Measurements from ENCODE around the gene NT5DC4. TPM values are rescaled to one million over a fixed set of nuclear protein-coding genes. Genes with fewer than 3 reads are reported as not detected.
A peak's percentile ranks its signal among the peaks of the same experiment; 100 is the strongest.

NT5DC4 gene
- total RNA-seq, 1 donor = not detected

DNA sequence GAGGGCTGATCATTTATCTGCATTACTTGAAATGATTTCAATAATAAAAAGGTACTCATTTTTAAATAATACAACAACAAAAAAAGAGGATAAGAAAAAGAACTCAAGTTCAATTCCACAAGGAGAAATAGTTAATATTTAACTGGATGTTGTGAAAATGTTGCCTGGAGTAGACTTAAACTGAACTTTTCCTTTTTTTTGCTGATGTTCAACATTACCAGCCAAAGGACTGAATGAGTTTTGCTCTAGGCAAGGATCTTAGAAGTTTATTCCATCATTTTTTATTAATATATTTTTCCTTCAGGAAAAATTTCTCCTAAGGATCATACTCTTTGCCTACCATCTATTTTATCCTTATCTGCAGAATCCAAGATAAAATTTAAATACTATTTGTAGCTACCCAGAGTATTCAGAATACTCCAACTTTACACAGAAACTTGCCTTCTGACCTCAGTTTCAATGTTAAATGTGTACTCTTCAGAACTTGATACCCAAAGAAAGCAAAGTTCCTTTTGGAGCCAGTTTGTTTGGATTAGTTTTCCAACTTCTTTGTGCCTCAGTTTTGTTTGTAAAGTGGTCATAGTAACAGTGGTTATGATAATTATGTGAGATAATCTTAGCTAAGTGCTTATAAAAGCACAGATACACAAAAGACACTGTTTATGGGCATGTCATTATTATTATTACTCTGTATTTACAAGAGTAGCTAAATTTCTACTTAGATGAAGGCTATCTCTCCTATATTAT lies 30.8 kb downstream of the NT5DC4 start:
- no peak overlapping the region for H3K4me3 ChIP-seq (ENCODE audit: low read depth, low read length)
- TF ChIP-seq, protein P1, sequence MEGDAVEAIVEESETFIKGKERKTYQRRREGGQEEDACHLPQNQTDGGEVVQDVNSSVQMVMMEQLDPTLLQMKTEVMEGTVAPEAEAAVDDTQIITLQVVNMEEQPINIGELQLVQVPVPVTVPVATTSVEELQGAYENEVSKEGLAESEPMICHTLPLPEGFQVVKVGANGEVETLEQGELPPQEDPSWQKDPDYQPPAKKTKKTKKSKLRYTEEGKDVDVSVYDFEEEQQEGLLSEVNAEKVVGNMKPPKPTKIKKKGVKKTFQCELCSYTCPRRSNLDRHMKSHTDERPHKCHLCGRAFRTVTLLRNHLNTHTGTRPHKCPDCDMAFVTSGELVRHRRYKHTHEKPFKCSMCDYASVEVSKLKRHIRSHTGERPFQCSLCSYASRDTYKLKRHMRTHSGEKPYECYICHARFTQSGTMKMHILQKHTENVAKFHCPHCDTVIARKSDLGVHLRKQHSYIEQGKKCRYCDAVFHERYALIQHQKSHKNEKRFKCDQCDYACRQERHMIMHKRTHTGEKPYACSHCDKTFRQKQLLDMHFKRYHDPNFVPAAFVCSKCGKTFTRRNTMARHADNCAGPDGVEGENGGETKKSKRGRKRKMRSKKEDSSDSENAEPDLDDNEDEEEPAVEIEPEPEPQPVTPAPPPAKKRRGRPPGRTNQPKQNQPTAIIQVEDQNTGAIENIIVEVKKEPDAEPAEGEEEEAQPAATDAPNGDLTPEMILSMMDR (IDR thresholded peaks at IDR 0.05; ENCODE audit: insufficient read depth, low read length) = no peak
- DNase-seq (ENCODE audit: low read depth) = no peak

DNA sequence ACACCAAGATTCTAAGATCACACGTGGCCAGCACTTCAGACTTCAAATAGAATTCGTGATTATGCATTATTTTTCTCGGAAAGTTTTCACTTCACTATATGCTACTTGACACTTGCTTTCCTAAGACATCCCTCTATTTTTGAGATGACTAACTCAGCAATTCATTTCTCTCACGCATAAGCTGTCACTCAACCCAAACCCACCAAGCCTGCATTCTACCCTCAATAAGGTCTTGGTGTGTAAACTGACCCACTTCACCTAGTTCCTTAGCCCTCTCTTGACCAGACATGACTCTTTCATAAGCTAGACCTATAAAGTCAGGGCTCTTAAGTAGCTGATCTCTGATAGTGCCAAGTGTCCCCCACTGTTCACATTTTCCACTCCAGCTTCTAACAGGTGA lies 31.8 kb downstream of the NT5DC4 start:
- H3K4me3 ChIP-seq (ENCODE audit: low read depth, low read length) = no peak overlapping the region
- DNase-seq (ENCODE audit: low read depth) = no peak
- TF ChIP-seq, protein P1 (IDR thresholded peaks at IDR 0.05; ENCODE audit: insufficient read depth, low read length) = no peak

DNA sequence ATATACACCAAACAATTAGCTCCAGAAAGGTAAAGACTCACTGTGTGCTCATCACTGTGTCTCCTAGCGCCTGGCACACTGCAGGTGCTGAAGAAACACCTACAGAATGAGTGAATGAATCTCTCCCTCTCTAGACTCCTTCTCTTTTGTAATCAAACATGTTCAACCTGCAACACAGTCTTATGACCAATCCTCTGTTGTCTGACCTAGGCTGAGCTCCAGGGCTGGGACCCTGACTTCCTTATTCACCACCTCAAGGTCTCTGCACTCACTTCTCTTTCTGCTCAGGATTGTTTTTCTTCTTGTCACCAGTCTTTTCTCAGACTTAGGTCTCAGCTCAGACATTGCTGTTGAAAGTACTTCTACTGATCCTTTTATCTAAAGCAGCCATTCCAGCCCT lies 33.7 kb downstream of the NT5DC4 start:
- TF ChIP-seq, protein P1 (IDR thresholded peaks at IDR 0.05; ENCODE audit: insufficient read depth, low read length) = no peak
- DNase-seq (ENCODE audit: low read depth) = no peak
- no peak overlapping the region for H3K4me3 ChIP-seq (ENCODE audit: low read depth, low read length)

DNA sequence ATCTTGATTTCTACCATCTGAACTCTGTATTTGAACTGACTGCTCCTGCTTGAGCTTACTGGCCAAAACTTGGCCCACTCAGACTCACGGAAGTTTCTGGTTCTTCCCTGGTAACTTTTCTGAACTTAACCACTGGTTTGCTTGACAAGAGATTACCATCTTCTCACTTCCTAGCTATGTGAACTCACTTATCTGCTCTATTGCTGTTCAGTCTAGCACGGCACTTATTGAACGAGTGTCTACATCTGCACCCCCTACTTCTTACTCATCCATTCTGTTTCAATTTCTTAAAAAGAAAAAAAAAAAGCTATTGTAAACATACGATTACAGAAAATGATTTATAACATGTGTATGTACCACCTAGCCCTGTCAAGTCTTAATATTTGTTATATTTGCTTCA lies 34.6 kb downstream of the NT5DC4 start:
- TF ChIP-seq, protein P1 (IDR thresholded peaks at IDR 0.05; ENCODE audit: insufficient read depth, low read length) = no peak
- no peak for DNase-seq (ENCODE audit: low read depth)

DNA sequence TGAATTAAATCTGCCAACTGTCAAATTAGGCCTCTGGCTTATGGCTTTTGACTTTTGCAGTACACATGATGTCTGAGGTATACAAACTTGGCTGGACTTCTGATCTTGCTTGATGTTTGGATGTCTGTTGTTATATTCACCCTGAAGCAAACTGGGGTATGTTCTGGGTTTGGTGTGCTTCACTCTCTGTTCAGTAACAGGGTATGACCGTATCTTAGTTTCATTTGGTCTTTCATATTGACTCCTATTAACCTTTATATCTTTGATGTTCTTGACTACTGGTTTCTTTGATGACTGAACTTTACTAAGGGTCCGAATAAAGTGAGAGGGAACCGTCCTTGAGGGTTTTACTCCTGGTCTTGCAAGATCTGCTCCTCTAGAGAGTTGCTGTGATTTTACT lies 35.4 kb downstream of the NT5DC4 start:
- no peak overlapping the region for H3K4me3 ChIP-seq (ENCODE audit: low read depth, low read length)
- no peak for DNase-seq (ENCODE audit: low read depth)

More for the DNA sequence above, 34.6 kb downstream of the NT5DC4 start:
- no peak overlapping the region for H3K4me3 ChIP-seq (ENCODE audit: low read depth, low read length)

DNA sequence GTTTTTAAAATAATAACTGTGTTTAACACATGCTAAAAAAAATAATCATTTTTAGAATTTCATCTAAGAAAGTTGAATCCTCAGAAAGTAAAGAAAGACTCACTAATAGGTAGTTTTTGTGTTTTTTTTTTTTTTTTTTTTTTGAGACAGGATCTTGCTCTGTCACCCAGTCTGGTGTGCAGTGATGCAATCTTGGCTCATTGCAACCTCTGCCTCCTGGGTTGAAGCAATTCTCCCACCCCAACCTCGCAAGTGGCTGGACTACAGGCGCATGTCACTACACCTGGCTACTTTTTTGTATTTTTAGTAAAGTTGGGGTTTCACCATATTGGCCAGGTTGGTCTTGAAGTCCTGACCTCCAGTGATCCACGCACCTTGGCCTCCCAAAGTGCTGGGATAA lies 36.4 kb downstream of the NT5DC4 start:
- TF ChIP-seq, protein P1 (IDR thresholded peaks at IDR 0.05; ENCODE audit: insufficient read depth, low read length) = no peak
- H3K4me3 ChIP-seq (ENCODE audit: low read depth, low read length) = no peak overlapping the region
- no peak for DNase-seq (ENCODE audit: low read depth)

More for the DNA sequence above, 35.4 kb downstream of the NT5DC4 start:
- TF ChIP-seq, protein P1 (IDR thresholded peaks at IDR 0.05; ENCODE audit: insufficient read depth, low read length) = no peak

DNA sequence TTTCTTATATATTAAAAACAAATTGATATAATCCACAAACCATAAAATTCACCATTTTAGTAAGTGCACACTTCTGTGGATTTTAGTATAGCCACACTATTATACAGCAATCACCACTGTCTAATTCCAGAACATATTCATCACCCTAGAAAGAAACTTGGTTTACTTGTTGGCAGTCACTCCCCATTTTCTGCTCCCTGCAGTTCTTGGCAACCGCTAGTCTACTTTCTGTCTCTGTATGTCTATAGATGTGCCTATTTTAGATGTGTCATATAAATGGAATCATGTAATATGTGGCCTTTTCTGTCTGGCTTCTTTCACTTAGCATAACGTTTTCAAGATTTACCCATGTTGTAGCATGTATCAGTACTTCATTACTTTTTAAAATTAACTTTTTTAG lies 37.9 kb downstream of the NT5DC4 start:
- TF ChIP-seq, protein P1 (IDR thresholded peaks at IDR 0.05; ENCODE audit: insufficient read depth, low read length) = no peak
- DNase-seq (ENCODE audit: low read depth) = peak; percentile 54

More for the DNA sequence above, 37.9 kb downstream of the NT5DC4 start:
- H3K4me3 ChIP-seq (ENCODE audit: low read depth, low read length) = no peak overlapping the region

Measured in fibroblast of the aortic adventitia (primary cell).